ENCODE results near the gene DNPH1. TPM values are rescaled to one million over a fixed set of nuclear protein-coding genes. Genes with fewer than 3 reads are reported as not detected.

Gene DNPH1
- total RNA-seq, 1 donor from 2014 or later, result 299 TPM

DNA sequence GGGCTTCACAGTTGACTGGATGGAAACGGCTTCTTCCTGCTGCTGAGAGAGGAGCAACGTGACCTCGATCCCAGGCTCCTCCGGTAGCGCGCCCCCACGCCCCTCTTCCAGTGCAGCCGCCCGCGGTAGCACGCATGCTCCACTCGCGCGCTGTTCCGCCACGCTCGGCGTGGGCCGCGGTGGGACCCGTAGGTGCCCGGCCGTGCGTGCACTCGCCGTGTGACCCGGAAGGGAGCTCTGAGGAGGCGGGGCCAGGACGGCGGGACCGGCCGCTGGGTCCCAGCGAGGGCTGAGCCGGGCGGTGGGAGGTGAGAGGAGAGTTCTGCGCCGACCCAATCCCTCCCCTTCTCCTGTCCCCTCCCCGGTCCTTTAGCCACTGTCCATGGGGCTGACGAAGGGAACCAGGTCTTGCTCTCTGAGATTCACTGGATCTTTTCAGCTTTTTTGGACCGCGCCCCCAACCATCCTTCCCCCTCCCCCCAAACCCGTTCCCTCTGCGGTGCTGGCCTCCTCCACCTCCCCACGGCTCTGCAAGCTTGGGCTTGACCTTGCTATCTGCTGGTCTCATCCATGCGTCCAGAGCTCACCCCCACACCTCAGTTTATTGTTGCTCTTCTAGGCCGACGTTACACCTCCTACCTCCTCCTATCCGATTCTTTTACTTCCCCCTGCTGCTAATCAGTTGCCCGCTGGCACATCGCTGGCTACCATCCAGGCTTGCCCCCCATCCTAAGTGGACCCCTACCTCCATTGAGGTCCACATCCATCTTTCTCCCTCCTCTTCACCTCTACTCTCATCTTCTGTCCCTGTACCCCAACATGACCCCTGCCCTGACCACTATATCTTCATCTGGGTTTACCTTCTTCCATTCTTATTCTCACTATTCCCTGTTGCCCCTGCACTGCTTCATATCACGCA, 47.1 kb downstream of the DNPH1 start, which contains the start of gene CUL9:
TSS of gene CUL9 (plus strand) at position 255 of the 919 bp plus-strand sequence. CDS start 2,115 bp downstream, outside the sequence.
- DNase-seq (ENCODE audit: low read depth), result no peak
- TF ChIP-seq, protein P1, sequence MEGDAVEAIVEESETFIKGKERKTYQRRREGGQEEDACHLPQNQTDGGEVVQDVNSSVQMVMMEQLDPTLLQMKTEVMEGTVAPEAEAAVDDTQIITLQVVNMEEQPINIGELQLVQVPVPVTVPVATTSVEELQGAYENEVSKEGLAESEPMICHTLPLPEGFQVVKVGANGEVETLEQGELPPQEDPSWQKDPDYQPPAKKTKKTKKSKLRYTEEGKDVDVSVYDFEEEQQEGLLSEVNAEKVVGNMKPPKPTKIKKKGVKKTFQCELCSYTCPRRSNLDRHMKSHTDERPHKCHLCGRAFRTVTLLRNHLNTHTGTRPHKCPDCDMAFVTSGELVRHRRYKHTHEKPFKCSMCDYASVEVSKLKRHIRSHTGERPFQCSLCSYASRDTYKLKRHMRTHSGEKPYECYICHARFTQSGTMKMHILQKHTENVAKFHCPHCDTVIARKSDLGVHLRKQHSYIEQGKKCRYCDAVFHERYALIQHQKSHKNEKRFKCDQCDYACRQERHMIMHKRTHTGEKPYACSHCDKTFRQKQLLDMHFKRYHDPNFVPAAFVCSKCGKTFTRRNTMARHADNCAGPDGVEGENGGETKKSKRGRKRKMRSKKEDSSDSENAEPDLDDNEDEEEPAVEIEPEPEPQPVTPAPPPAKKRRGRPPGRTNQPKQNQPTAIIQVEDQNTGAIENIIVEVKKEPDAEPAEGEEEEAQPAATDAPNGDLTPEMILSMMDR (conservative IDR thresholded peaks at IDR 0.05; ENCODE audit: low read depth, low read length), result no peak

DNA sequence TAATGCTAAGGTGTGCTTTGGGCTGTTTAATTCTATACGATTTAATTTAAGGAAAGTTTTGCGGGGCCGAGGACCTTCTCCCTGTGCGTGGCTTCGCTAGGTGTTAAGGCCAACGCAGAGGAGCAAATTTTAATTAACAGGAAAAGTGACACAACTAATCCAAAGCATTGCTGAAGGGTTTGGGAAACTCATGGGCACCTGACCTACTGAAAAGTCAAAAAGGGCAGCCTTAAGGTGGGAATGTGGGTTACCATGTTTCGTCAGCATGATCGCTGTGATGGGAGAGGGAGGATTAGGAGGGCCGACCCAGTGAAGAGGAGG, 47.7 kb downstream of the DNPH1 start:
- H3K4me3 ChIP-seq (ENCODE audit: low read depth, low read length), result peak overlapping the region; percentile 97
- TF ChIP-seq, protein P1 (conservative IDR thresholded peaks at IDR 0.05; ENCODE audit: low read depth, low read length), result no peak
- DNase-seq (ENCODE audit: low read depth), result no peak

More for the DNA sequence above, 47.1 kb downstream of the DNPH1 start, which contains the start of gene CUL9:
- H3K4me3 ChIP-seq (ENCODE audit: low read depth, low read length), result peak within 1 kb of the TSS; percentile 97

DNA sequence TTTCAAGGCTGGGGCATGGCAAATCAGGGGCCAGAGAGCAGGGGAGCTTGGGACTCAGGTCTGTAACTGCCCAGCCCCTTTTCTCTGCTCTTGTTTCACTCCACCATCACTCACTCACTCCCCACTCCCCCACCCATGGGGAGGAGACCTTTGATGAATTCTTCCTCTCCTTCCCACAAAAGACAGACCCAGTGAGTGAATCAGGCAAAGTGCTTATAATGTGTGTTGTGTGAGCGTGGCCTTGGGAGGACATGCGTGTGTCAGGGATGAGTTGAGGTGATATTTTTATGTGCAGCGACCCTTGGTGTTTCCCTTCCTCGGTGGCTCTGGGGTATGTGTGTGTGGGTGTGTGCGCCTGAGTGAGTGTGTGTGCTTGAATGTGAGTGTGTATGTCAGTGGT, 48.3 kb downstream of the DNPH1 start:
- TF ChIP-seq, protein P1 (conservative IDR thresholded peaks at IDR 0.05; ENCODE audit: low read depth, low read length), result no peak
- no peak for DNase-seq (ENCODE audit: low read depth)

DNA sequence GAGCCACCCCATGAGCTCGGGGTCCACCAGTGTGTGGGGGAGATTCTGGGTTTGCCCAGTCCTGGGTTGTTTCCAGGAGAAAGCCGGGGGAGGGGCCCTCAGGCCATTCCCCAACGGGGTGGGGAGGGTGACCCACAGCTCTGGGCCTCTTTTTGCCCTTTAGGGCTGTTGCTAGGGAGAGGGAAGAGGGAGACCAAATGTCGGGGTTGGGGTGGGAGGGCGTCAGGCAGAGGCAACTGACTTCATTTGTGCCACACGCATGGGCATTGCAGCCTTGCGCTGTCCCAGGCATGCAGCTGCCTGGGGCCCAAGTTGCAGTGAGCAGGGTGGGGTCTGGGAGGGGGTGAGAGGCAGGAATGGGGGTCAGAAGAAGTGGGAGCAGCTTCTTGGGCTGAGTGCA, 49.2 kb downstream of the DNPH1 start:
- no peak for DNase-seq (ENCODE audit: low read depth)
- no peak overlapping the region for H3K4me3 ChIP-seq (ENCODE audit: low read depth, low read length)
- TF ChIP-seq, protein P1 (conservative IDR thresholded peaks at IDR 0.05; ENCODE audit: low read depth, low read length), result no peak

More for the DNA sequence above, 48.3 kb downstream of the DNPH1 start:
- no peak overlapping the region for H3K4me3 ChIP-seq (ENCODE audit: low read depth, low read length)

DNA sequence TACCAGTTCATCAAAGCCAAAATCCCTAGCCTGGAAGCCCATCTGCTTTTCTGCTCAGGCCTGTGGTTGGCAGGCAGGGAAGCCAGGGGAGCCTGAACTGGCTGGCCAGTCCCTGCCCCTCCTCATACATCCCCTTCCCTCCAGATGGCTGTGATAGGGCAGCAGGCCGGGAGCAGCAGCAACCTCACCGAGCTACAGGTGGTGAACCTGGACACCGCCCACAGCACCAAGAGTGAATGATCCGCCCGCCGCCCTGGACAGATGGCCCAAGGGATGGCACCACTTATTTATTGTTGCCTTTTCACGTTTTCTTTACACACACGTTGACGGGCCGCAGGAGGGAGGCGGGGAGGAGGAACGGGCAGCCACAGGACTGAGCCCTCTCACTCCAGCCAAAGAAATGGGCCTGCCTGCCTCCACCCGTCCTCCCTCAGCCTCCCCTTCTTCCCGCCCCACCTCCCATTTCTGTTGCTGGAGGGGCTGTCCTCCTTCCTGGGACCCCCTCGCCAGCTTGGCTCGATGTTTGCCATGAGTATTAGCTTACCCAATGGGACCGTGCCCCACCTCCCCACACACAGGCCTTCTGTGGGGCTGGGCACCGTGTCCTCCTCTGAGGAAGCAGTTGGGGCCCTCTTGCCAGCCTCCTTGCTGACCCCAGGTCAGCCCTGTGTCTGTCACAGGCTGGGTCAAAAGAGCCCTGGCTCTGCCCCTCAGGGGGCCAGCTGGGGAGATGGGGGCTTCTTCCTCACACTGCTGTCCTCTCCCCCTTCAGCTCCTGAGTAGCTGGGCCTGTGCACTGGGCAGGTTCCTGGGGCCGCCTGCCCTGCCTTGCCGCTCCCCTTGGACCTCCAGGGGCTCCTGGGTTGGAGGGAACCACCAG, 50.1 kb downstream of the DNPH1 start:
- TF ChIP-seq, protein P1 (conservative IDR thresholded peaks at IDR 0.05; ENCODE audit: low read depth, low read length), result no peak
- DNase-seq (ENCODE audit: low read depth), result no peak
- no peak overlapping the region for H3K4me3 ChIP-seq (ENCODE audit: low read depth, low read length)

DNA sequence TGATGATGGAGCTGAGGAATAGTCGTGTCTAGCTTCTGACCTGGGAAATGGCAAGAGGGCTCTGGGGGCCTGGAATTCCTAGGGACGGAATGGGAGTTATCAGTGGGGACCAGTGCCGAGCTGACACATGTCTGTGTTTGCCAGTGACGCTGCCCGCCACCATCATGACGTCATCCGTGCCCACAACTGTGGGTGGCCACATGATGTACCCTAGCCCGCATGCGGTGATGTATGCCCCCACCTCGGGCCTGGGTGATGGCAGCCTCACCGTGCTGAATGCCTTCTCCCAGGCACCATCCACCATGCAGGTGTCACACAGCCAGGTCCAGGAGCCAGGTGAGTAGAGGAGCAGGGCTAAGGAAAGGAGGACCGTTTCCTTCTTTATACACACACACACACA, 51.1 kb downstream of the DNPH1 start:
- no peak overlapping the region for H3K4me3 ChIP-seq (ENCODE audit: low read depth, low read length)
- DNase-seq (ENCODE audit: low read depth), result no peak
- TF ChIP-seq, protein P1 (conservative IDR thresholded peaks at IDR 0.05; ENCODE audit: low read depth, low read length), result no peak
